Measurements from ENCODE around the gene IGSF3.

The IGSF3 gene

GRCh38 chr1:116684575-116684974 is 17.0 kb upstream of the IGSF3 start:
- WGBS = 70% methylated on average over 2 of the region's 2 CpGs

GRCh38 chr1:116682641-116683221 is 15.2 kb upstream of the IGSF3 start:
- peaks cover 7% of the 10 kb centered on the region for H3K4me1 ChIP-seq (ENCODE audit: insufficient read depth, low read length)
- H3K9ac ChIP-seq (ENCODE audit: low read depth, low read length) = no peak overlapping the region
- 98% methylated on average over 4 of the region's 4 CpGs for WGBS
- H3K27me3 ChIP-seq (ENCODE audit: insufficient read depth, low read length) = no peaks in the 10 kb centered on the region
- no peak overlapping the region for H3K27ac ChIP-seq (ENCODE audit: low read depth, low read length)
- no peak overlapping the region for H3K4me3 ChIP-seq (ENCODE audit: low read length)
- H3K9me3 ChIP-seq (ENCODE audit: insufficient read depth, low read depth, low read length) = no peaks in the 10 kb centered on the region
- no peaks in the 10 kb centered on the region for H3K36me3 ChIP-seq (ENCODE audit: insufficient read depth, low read length)

More at GRCh38 chr1:116684575-116684974, 17.0 kb upstream of the IGSF3 start:
- H3K4me1 ChIP-seq (ENCODE audit: insufficient read depth, low read length) = peaks cover 7% of the 10 kb centered on the region
- H3K27ac ChIP-seq (ENCODE audit: low read depth, low read length) = no peak overlapping the region
- no peak overlapping the region for H3K4me3 ChIP-seq (ENCODE audit: low read length)
- no peak overlapping the region for H3K9ac ChIP-seq (ENCODE audit: low read depth, low read length)
- H3K36me3 ChIP-seq (ENCODE audit: insufficient read depth, low read length) = no peaks in the 10 kb centered on the region
- no peaks in the 10 kb centered on the region for H3K27me3 ChIP-seq (ENCODE audit: insufficient read depth, low read length)
- no peaks in the 10 kb centered on the region for H3K9me3 ChIP-seq (ENCODE audit: insufficient read depth, low read depth, low read length)

GRCh38 chr1:116681343-116681899 is 13.9 kb upstream of the IGSF3 start:
- Histone ChIP-seq H3K36me3 (ENCODE audit: insufficient read depth, low read length) (no peaks in the 10 kb centered on the region), H3K9me3 (ENCODE audit: insufficient read depth, low read depth, low read length) (no peaks in the 10 kb centered on the region), H3K27ac (ENCODE audit: low read depth, low read length) (no peak overlapping the region), H3K9ac (ENCODE audit: low read depth, low read length) (no peak overlapping the region), H3K4me3 (ENCODE audit: low read length) (no peak overlapping the region), H3K27me3 (ENCODE audit: insufficient read depth, low read length) (no peaks in the 10 kb centered on the region), H3K4me1 (ENCODE audit: insufficient read depth, low read length) (no peaks in the 10 kb centered on the region)
- 79% methylated on average over 1 of the region's 1 CpG for WGBS

DNA sequence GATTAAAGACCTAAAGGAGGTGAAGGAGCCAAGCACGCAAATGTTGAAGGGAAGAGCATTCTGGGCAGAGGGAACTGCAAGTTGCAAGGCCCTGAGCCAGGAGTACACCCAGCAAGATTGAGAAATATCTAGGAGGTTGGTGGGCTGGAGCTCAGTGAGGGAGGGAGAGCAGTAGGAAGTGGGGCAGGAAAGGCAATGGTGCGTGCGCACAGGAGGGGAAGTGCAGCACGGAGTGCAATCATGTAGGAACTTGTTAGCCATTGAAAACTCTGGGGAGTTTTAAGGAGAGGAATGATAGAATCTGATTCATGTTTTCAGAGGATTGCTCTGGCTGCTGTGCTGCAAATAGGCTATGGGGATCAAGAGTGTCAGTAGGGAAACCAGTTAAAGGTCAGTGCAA is 13.2 kb upstream of the IGSF3 start:
- Histone ChIP-seq H3K36me3 (ENCODE audit: insufficient read depth, low read length) (no peaks in the 10 kb centered on the region), H3K4me3 (ENCODE audit: low read length) (no peak overlapping the region), H3K9me3 (ENCODE audit: insufficient read depth, low read depth, low read length) (no peaks in the 10 kb centered on the region), H3K4me1 (ENCODE audit: insufficient read depth, low read length) (no peaks in the 10 kb centered on the region), H3K27ac (ENCODE audit: low read depth, low read length) (no peak overlapping the region), H3K27me3 (ENCODE audit: insufficient read depth, low read length) (no peaks in the 10 kb centered on the region), H3K9ac (ENCODE audit: low read depth, low read length) (no peak overlapping the region)
- 93% methylated on average over 4 of the region's 4 CpGs for WGBS

- Histone ChIP-seq H3K27ac (ENCODE audit: low read depth, low read length) (no peak overlapping the region), H3K9ac (ENCODE audit: low read depth, low read length) (no peak overlapping the region), H3K4me1 (ENCODE audit: insufficient read depth, low read length) (no peaks in the 10 kb centered on the region), H3K27me3 (ENCODE audit: insufficient read depth, low read length) (no peaks in the 10 kb centered on the region), H3K4me3 (ENCODE audit: low read length) (no peak overlapping the region), H3K36me3 (ENCODE audit: insufficient read depth, low read length) (no peaks in the 10 kb centered on the region), H3K9me3 (ENCODE audit: insufficient read depth, low read depth, low read length) (no peaks in the 10 kb centered on the region)
- 92% methylated on average over 4 of the region's 4 CpGs for WGBS
These were observed 12.5 kb upstream of the IGSF3 start for GRCh38 chr1:116679828-116680628.

DNA sequence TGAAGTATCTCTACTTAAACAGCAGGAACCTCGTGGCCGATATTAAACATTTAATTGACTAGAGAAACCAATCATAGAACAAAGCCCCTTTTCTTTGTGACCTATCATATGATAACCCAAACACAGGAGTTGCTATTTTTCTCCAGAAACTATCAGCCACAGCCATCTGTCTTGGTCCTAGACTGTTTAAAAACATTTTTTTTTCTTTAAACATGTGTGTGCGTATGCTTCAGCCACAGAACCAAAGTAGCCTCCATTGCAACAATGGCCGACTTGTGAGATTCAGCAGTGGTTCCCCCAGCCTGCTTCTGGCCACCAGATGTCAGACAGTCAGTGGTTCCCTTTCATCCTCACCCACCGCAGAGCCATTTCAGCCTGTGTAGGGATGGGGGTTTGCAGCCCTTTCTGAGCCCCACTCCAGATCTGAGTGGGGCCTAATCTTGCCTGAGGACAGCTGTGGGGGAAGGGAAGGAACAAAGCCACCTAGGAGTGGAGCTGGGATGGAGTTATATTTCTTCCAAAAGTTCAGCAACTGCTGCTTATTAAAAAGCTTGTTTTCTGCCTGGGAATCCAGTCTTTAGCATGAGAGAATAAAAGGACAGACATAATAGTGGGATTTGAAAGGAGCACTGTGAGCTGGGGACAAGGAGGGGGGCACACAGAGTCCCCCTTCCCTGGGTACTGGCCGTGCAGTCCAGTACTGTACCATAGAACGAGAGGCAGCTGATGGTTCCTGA is 11.7 kb upstream of the IGSF3 start:
- 85% methylated on average over 7 of the region's 7 CpGs for WGBS
- Histone ChIP-seq H3K36me3 (ENCODE audit: insufficient read depth, low read length) (no peaks in the 10 kb centered on the region), H3K27ac (ENCODE audit: low read depth, low read length) (no peak overlapping the region), H3K9ac (ENCODE audit: low read depth, low read length) (no peak overlapping the region), H3K9me3 (ENCODE audit: insufficient read depth, low read depth, low read length) (no peaks in the 10 kb centered on the region), H3K27me3 (ENCODE audit: insufficient read depth, low read length) (no peaks in the 10 kb centered on the region), H3K4me1 (ENCODE audit: insufficient read depth, low read length) (no peaks in the 10 kb centered on the region), H3K4me3 (ENCODE audit: low read length) (no peak overlapping the region)

GRCh38 chr1:116678732-116679090 is 11.2 kb upstream of the IGSF3 start:
- H3K27me3 ChIP-seq (ENCODE audit: insufficient read depth, low read length) = no peaks in the 10 kb centered on the region
- no peaks in the 10 kb centered on the region for H3K36me3 ChIP-seq (ENCODE audit: insufficient read depth, low read length)
- H3K9ac ChIP-seq (ENCODE audit: low read depth, low read length) = no peak overlapping the region
- 76% methylated on average over 1 of the region's 2 CpGs for WGBS
- H3K4me3 ChIP-seq (ENCODE audit: low read length) = no peak overlapping the region
- no peak overlapping the region for H3K27ac ChIP-seq (ENCODE audit: low read depth, low read length)
- H3K4me1 ChIP-seq (ENCODE audit: insufficient read depth, low read length) = no peaks in the 10 kb centered on the region
- no peaks in the 10 kb centered on the region for H3K9me3 ChIP-seq (ENCODE audit: insufficient read depth, low read depth, low read length)

GRCh38 chr1:116677474-116678062 is 10.0 kb upstream of the IGSF3 start:
- H3K27ac ChIP-seq (ENCODE audit: low read depth, low read length) = no peak overlapping the region
- no peak overlapping the region for H3K9ac ChIP-seq (ENCODE audit: low read depth, low read length)
- H3K9me3 ChIP-seq (ENCODE audit: insufficient read depth, low read depth, low read length) = no peaks in the 10 kb centered on the region
- H3K27me3 ChIP-seq (ENCODE audit: insufficient read depth, low read length) = no peaks in the 10 kb centered on the region
- WGBS = 79% methylated on average over 2 of the region's 2 CpGs
- no peak overlapping the region for H3K4me3 ChIP-seq (ENCODE audit: low read length)
- no peaks in the 10 kb centered on the region for H3K4me1 ChIP-seq (ENCODE audit: insufficient read depth, low read length)
- no peaks in the 10 kb centered on the region for H3K36me3 ChIP-seq (ENCODE audit: insufficient read depth, low read length)

GRCh38 chr1:116676291-116676690 is 8.8 kb upstream of the IGSF3 start:
- H3K27me3 ChIP-seq (ENCODE audit: insufficient read depth, low read length) = no peaks in the 10 kb centered on the region
- H3K9ac ChIP-seq (ENCODE audit: low read depth, low read length) = no peak overlapping the region
- no peak overlapping the region for H3K4me3 ChIP-seq (ENCODE audit: low read length)
- no peaks in the 10 kb centered on the region for H3K36me3 ChIP-seq (ENCODE audit: insufficient read depth, low read length)
- 93% methylated on average over 2 of the region's 2 CpGs for WGBS
- H3K27ac ChIP-seq (ENCODE audit: low read depth, low read length) = no peak overlapping the region
- H3K4me1 ChIP-seq (ENCODE audit: insufficient read depth, low read length) = no peaks in the 10 kb centered on the region
- no peaks in the 10 kb centered on the region for H3K9me3 ChIP-seq (ENCODE audit: insufficient read depth, low read depth, low read length)

DNA sequence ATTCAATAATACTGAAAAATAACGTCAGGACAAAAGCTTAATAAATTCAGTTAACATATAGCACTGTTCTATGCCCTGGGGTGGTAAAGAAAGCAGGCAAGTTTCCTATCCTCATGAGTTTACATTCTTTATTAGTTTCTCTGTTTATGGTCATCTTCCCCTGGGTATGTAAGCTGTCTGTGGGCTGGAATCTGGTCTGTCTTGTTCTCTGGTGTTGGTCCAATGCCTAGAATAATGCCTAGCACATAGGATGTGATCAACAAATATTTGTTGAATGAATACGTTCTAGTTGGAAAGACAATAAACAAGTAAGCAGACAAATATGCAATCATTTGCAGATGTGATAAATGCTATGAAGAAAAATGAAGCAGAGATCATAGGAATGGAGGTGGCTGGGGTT is 7.2 kb upstream of the IGSF3 start:
- no peak overlapping the region for H3K4me3 ChIP-seq (ENCODE audit: low read length)
- no peak overlapping the region for H3K27ac ChIP-seq (ENCODE audit: low read depth, low read length)
- no peaks in the 10 kb centered on the region for H3K27me3 ChIP-seq (ENCODE audit: insufficient read depth, low read length)
- no peaks in the 10 kb centered on the region for H3K4me1 ChIP-seq (ENCODE audit: insufficient read depth, low read length)
- H3K9me3 ChIP-seq (ENCODE audit: insufficient read depth, low read depth, low read length) = no peaks in the 10 kb centered on the region
- 97% methylated on average over 2 of the region's 2 CpGs for WGBS
- H3K9ac ChIP-seq (ENCODE audit: low read depth, low read length) = no peak overlapping the region
- no peaks in the 10 kb centered on the region for H3K36me3 ChIP-seq (ENCODE audit: insufficient read depth, low read length)

- H3K27me3 ChIP-seq (ENCODE audit: insufficient read depth, low read length) = no peaks in the 10 kb centered on the region
- no peaks in the 10 kb centered on the region for H3K9me3 ChIP-seq (ENCODE audit: insufficient read depth, low read depth, low read length)
- no peak overlapping the region for H3K27ac ChIP-seq (ENCODE audit: low read depth, low read length)
- H3K4me3 ChIP-seq (ENCODE audit: low read length) = no peak overlapping the region
- no peaks in the 10 kb centered on the region for H3K4me1 ChIP-seq (ENCODE audit: insufficient read depth, low read length)
- 79% methylated on average over 5 of the region's 5 CpGs for WGBS
- H3K9ac ChIP-seq (ENCODE audit: low read depth, low read length) = no peak overlapping the region
- no peaks in the 10 kb centered on the region for H3K36me3 ChIP-seq (ENCODE audit: insufficient read depth, low read length)
These were observed 6.5 kb upstream of the IGSF3 start for GRCh38 chr1:116674011-116674531.
